Caco-2 (cell line): ENCODE measurements around the gene UBE2K. TPM values are rescaled to one million over a fixed set of nuclear protein-coding genes. Genes with fewer than 3 reads are reported as not detected.

Source experiments
- BruUV-seq: library from RNA; stranded (reverse); fragments of 400-500 nt; replicated peaks from 2 replicates; lab custom pipeline; 2021; lab: Mats Ljungman, UMichigan
- CTCF ChIA-PET: fragments of 300-600 bp; sonication (Branson Sonifier 250); formaldehyde crosslinking; loops from one replicate; lab custom pipeline; 2022; ENCODE audit warnings: antibody characterized with exemption; lab: Charles Lee
- POLR2A ChIA-PET: fragments of 300-600 bp; sonication (Branson Sonifier 250); formaldehyde crosslinking; loops from one replicate; lab custom pipeline; 2022; ENCODE audit warnings: antibody characterized with exemption; lab: Charles Lee
- DNase-seq, 2 experiments: peaks; one replicate each; pipeline versions ENCODE4 v3.0.0 to v3.0.0-alpha.2; 2020 to 2022
- H3K27me3 ChIP-seq: replicated peaks from 2 replicates; pipeline ENCODE4 v1.6.0; 2011; ENCODE audit warnings: low read length; ENCODE audit not compliant: control insufficient read depth, insufficient read depth
- H3K36me3 ChIP-seq: 2 replicates; pipeline ENCODE4 v1.5.1; 2011; ENCODE audit warnings: low read length; ENCODE audit not compliant: control insufficient read depth, insufficient read depth
- H3K4me1 ChIP-seq: fragments of 250-450 bp; sonication (Bioruptor Pico); 2 replicates; pipeline ENCODE4 v1.5.1; 2020; ENCODE audit warnings: mild to moderate bottlenecking
- H3K4me3 ChIP-seq: 2 replicates; pipeline ENCODE4 v1.5.1; 2011; ENCODE audit warnings: low read depth, mild to moderate bottlenecking, control low read depth, low read length
- H3K9me3 ChIP-seq: fragments of 250-450 bp; sonication (Bioruptor Pico); 2 replicates; pipeline ENCODE4 v1.5.1; 2020; ENCODE audit warnings: mild to moderate bottlenecking, moderate library complexity
- H3K27ac Mint-ChIP-seq: one replicate; pipeline ENCODE4 v1.8.0; 2022; ENCODE audit warnings: mixed read lengths; ENCODE audit not compliant: unreplicated experiment
- H3K27me3 Mint-ChIP-seq: one replicate; pipeline ENCODE4 v1.8.0; 2022; ENCODE audit warnings: mixed read lengths; ENCODE audit not compliant: insufficient read depth, unreplicated experiment
- H3K36me3 Mint-ChIP-seq: one replicate; pipeline ENCODE4 v1.8.0; 2022; ENCODE audit warnings: mild to moderate bottlenecking, mixed read lengths; ENCODE audit not compliant: insufficient read depth, unreplicated experiment
- H3K4me1 Mint-ChIP-seq: one replicate; pipeline ENCODE4 v1.8.0; 2022; ENCODE audit warnings: low read depth, mixed read lengths; ENCODE audit not compliant: unreplicated experiment
- H3K4me3 Mint-ChIP-seq: one replicate; pipeline ENCODE4 v1.8.0; 2022; ENCODE audit warnings: mild to moderate bottlenecking, moderate library complexity, mixed read lengths; ENCODE audit not compliant: unreplicated experiment
- H3K9me3 Mint-ChIP-seq: one replicate; pipeline ENCODE4 v1.8.0; 2022; ENCODE audit warnings: mixed read lengths; ENCODE audit not compliant: unreplicated experiment
- CTCF ChIP-seq, 2 experiments: fragments of 200-600 bp in 1 of 2; IDR thresholded peaks; 1 replicate in 1 of 2; 2 replicates in 1 of 2; pipeline versions ENCODE4 v1.5.1 to v1.8.0; 2011 to 2022; ENCODE audit warnings: antibody characterized with exemption in 1 of 2, control low read depth in 1 of 2, inconsistent platforms in 1 of 2, low read depth in 1 of 2, low read length in 1 of 2, mild to moderate bottlenecking in 1 of 2, moderate library complexity in 1 of 2; ENCODE audit not compliant: insufficient read depth in 1 of 2, severe bottlenecking in 1 of 2, unreplicated experiment in 1 of 2
- intact Hi-C: fragments of 100-400 bp; cut with micrococcal nuclease; formaldehyde crosslinking; loops from one replicate; pipeline ENCODE4 v1.10.0; 2022; ENCODE audit not compliant: unreplicated experiment
- total RNA-seq: library from RNA; stranded (reverse); gene quantifications from 2 replicates; pipeline ENCODE4 v1.2.3, GENCODE V29; 2022

Gene UBE2K
- total RNA-seq, 1 experiment from 2014 or later = 141 TPM

GRCh38 chr4:39754309-39754708 is 56.4 kb downstream of the UBE2K start:
- DNase-seq = no peak
- BruUV-seq = no TSS peak
- intact Hi-C loops = no loop called here
- Histone ChIP-seq H3K9me3 (no peaks in the 10 kb centered on the region), H3K27me3 (no peaks in the 10 kb centered on the region), H3K4me1 (no peaks in the 10 kb centered on the region), H3K36me3 (no peaks in the 10 kb centered on the region), H3K4me3 (no peak overlapping the region)
- Mint-ChIP-seq H3K27ac (no peak overlapping the region), H3K9me3 (no peaks in the 10 kb centered on the region), H3K4me3 (no peak overlapping the region), H3K4me1 (no peaks in the 10 kb centered on the region), H3K36me3 (peaks cover 71% of the 10 kb centered on the region), H3K27me3 (no peaks in the 10 kb centered on the region)
- POLR2A ChIA-PET = no interaction called here
- no peak for TF ChIP-seq CTCF (IDR thresholded peaks at IDR 0.05; ENCODE audit: insufficient read depth in 1 of 2, low read depth in 1 of 2, low read length in 1 of 2, severe bottlenecking in 1 of 2, unreplicated experiment in 1 of 2)
- CTCF ChIA-PET = no interaction called here

GRCh38 chr4:39756159-39756558 is 58.2 kb downstream of the UBE2K start:
- no peaks in the 10 kb centered on the region for H3K9me3 ChIP-seq
- H3K4me3 Mint-ChIP-seq = no peak overlapping the region
- H3K4me1 Mint-ChIP-seq = no peaks in the 10 kb centered on the region
- no TSS peak for BruUV-seq
- no peak overlapping the region for H3K4me3 ChIP-seq
- no peak overlapping the region for H3K27ac Mint-ChIP-seq
- peaks cover 76% of the 10 kb centered on the region for H3K36me3 Mint-ChIP-seq
- ChIA-PET CTCF (no interaction called here), POLR2A (interaction anchor here (0.6 kb wide), 1 partner anchor 570 kb away, joined by 5 read pairs; no protein-coding TSS in a partner anchor)
- no peaks in the 10 kb centered on the region for H3K27me3 Mint-ChIP-seq
- intact Hi-C loops = no loop called here
- H3K36me3 ChIP-seq = no peaks in the 10 kb centered on the region
- no peaks in the 10 kb centered on the region for H3K27me3 ChIP-seq
- no peak for TF ChIP-seq CTCF (IDR thresholded peaks at IDR 0.05; ENCODE audit: insufficient read depth in 1 of 2, low read depth in 1 of 2, low read length in 1 of 2, severe bottlenecking in 1 of 2, unreplicated experiment in 1 of 2)
- H3K9me3 Mint-ChIP-seq = no peaks in the 10 kb centered on the region
- DNase-seq = no peak
- H3K4me1 ChIP-seq = no peaks in the 10 kb centered on the region

DNA sequence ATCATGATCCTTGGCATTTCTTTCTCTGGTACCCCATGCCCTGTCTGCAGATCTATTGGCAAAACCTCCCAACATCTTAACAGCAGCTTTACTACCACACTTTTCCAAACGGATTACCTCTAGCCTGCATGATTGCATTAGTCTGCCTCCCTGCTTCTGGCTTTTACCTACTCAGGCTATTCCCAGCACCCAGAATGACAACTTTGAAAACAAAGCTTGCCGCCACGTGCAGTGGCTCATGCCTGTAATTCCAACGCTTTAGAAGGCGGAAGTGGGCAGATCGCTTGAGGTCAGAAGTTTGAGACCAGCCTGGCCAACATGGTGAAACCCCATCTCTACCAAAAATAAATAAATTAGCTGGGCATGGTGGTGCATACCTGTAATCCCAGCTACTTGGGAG is 60.2 kb downstream of the UBE2K start:
- Mint-ChIP-seq H3K9me3 (no peaks in the 10 kb centered on the region), H3K36me3 (peaks cover 83% of the 10 kb centered on the region), H3K27ac (no peak overlapping the region), H3K4me3 (no peak overlapping the region), H3K27me3 (no peaks in the 10 kb centered on the region), H3K4me1 (no peaks in the 10 kb centered on the region)
- ChIA-PET POLR2A (no interaction called here), CTCF (no interaction called here)
- H3K27me3 ChIP-seq = no peaks in the 10 kb centered on the region
- BruUV-seq = no TSS peak
- intact Hi-C loops = no loop called here
- TF ChIP-seq CTCF (IDR thresholded peaks at IDR 0.05; ENCODE audit: insufficient read depth in 1 of 2, low read depth in 1 of 2, low read length in 1 of 2, severe bottlenecking in 1 of 2, unreplicated experiment in 1 of 2) = no peak
- DNase-seq = no peak
- H3K4me3 ChIP-seq = no peak overlapping the region
- H3K36me3 ChIP-seq = peaks cover 1% of the 10 kb centered on the region; the same call in 1 of the 2 replicates
- H3K9me3 ChIP-seq = no peaks in the 10 kb centered on the region
- H3K4me1 ChIP-seq = no peaks in the 10 kb centered on the region
